ENCODE data around the gene MAP3K8. TPM values are rescaled to one million over a fixed set of nuclear protein-coding genes. Genes with fewer than 3 reads are reported as not detected.

MAP3K8 gene
- total and polyA plus RNA-seq, 8 donors: 8.2 to 57.3 (median 12.4) TPM

DNA sequence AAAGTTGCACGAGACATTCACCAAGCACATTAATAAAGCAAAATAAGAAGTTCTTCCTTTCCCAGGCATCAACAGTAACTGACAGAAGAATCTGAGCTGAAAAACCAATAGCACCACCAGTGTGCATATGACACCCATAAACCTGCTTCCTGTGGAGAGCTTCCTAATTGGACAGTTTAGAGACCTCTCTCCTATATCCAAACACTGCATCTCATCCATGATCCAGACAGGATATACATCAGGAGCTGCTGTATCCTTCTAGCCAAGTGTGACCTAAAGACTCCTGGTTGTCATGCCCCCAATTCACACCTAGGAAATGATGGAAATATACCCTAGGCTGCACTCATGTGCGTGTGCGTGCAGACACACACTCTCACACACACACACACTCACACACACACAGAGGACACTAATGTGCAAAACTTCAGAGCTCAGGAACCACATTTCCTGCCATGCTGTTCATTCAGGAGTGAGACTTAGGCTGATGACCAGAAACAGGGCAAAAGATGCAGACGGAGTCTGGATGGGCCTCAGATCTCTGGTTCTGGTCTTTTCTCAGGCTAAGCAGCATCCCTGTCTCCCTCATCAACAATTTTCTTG lies 58.0 kb downstream of the MAP3K8 start:
- no peaks in the 10 kb centered on the region for H3K27me3 ChIP-seq
- no peak overlapping the region for H3K4me3 ChIP-seq
- peak overlapping the region in 1 of 2 donors; percentile 80 for H3K27ac ChIP-seq
- H3K36me3 ChIP-seq: no peaks in the 10 kb centered on the region
- intact Hi-C loops (cut with DNase I): no loop called here
- DNase-seq (no peak), ATAC-seq (no peak)
- no peaks in the 10 kb centered on the region for H3K9me3 ChIP-seq
- H3K4me1 ChIP-seq: peaks cover 0 to 75% of the 10 kb centered on the region in 2 donors
- TF ChIP-seq, protein P1, sequence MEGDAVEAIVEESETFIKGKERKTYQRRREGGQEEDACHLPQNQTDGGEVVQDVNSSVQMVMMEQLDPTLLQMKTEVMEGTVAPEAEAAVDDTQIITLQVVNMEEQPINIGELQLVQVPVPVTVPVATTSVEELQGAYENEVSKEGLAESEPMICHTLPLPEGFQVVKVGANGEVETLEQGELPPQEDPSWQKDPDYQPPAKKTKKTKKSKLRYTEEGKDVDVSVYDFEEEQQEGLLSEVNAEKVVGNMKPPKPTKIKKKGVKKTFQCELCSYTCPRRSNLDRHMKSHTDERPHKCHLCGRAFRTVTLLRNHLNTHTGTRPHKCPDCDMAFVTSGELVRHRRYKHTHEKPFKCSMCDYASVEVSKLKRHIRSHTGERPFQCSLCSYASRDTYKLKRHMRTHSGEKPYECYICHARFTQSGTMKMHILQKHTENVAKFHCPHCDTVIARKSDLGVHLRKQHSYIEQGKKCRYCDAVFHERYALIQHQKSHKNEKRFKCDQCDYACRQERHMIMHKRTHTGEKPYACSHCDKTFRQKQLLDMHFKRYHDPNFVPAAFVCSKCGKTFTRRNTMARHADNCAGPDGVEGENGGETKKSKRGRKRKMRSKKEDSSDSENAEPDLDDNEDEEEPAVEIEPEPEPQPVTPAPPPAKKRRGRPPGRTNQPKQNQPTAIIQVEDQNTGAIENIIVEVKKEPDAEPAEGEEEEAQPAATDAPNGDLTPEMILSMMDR (IDR thresholded peaks at IDR 0.05): no peak

- Histone ChIP-seq H3K4me3 (peak overlapping the region in 1 of 2 donors; percentile 1), H3K27me3 (no peaks in the 10 kb centered on the region), H3K4me1 (peaks cover 0 to 74% of the 10 kb centered on the region in 2 donors), H3K27ac (peak overlapping the region; percentile 46 to 80), H3K36me3 (no peaks in the 10 kb centered on the region), H3K9me3 (no peaks in the 10 kb centered on the region)
- DNase-seq (peak in 2 of 4 donors; percentile 73 to 87), ATAC-seq (peak; percentile 87)
- TF ChIP-seq, protein P1 (IDR thresholded peaks at IDR 0.05): no peak
- intact Hi-C loops (cut with DNase I): no loop called here
Observed at GRCh38 chr10:30493609-30494530, 59.9 kb downstream of the MAP3K8 start.

DNA sequence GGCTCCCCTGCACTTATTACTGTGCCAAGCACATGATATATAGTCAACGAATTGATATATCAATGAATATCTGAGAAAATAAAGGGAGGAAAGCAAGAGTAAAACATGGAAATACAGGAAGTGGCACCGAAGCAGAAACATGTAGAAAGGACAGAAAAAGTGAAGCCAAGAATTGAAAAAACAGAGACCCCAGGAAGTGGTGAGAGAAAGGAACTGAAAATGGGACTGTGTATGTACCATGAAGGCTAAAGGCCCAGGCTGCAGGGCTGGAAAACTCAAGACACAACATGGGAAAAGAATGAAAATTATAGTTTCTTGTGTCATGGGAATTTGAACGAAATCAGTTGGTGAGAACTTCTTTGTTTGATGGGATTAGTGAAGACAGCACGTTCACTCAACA lies 60.6 kb downstream of the MAP3K8 start:
- Histone ChIP-seq H3K4me1 (peaks cover 0 to 68% of the 10 kb centered on the region in 2 donors), H3K27ac (peak overlapping the region; percentile 46 to 80)
- TF ChIP-seq, protein P1 (IDR thresholded peaks at IDR 0.05): no peak

GRCh38 chr10:30495687-30496086 lies 61.7 kb downstream of the MAP3K8 start:
- no peaks in the 10 kb centered on the region for H3K36me3 ChIP-seq
- H3K27me3 ChIP-seq: no peaks in the 10 kb centered on the region
- TF ChIP-seq, protein P1 (IDR thresholded peaks at IDR 0.05): no peak
- intact Hi-C loops (cut with DNase I): no loop called here
- no peak overlapping the region for H3K4me3 ChIP-seq
- no peak overlapping the region for H3K27ac ChIP-seq
- no peak for DNase-seq
- ATAC-seq: no peak
- no peaks in the 10 kb centered on the region for H3K9me3 ChIP-seq
- peaks cover 0 to 58% of the 10 kb centered on the region in 2 donors for H3K4me1 ChIP-seq

More for the DNA sequence above, 60.6 kb downstream of the MAP3K8 start:
- H3K27me3 ChIP-seq: no peaks in the 10 kb centered on the region
- no peak overlapping the region for H3K4me3 ChIP-seq
- no peaks in the 10 kb centered on the region for H3K9me3 ChIP-seq
- ATAC-seq (no peak), DNase-seq (no peak)
- intact Hi-C loops (cut with DNase I): no loop called here
- H3K36me3 ChIP-seq: no peaks in the 10 kb centered on the region

GRCh38 chr10:30499816-30500215 lies 65.8 kb downstream of the MAP3K8 start:
- H3K27ac ChIP-seq: no peak overlapping the region
- H3K36me3 ChIP-seq: no peaks in the 10 kb centered on the region
- DNase-seq (no peak), ATAC-seq (no peak)
- TF ChIP-seq, protein P1 (IDR thresholded peaks at IDR 0.05): no peak
- peaks cover 0 to 45% of the 10 kb centered on the region in 2 donors for H3K4me1 ChIP-seq
- intact Hi-C loops (cut with DNase I): no loop called here
- no peaks in the 10 kb centered on the region for H3K27me3 ChIP-seq
- no peak overlapping the region for H3K4me3 ChIP-seq
- no peaks in the 10 kb centered on the region for H3K9me3 ChIP-seq
